ENCODE results near the gene LIMA1. TPM values are rescaled to one million over a fixed set of nuclear protein-coding genes. Genes with fewer than 3 reads are reported as not detected.
"Not testable (repeated sequence)": the region's sequence is repeated elsewhere in the genome, so short reads cannot be mapped to it uniquely, and the experiment has no call there.

LIMA1 gene
- total RNA-seq, 2 donors from 2014 or later, result 20.7 to 28.3 TPM

DNA sequence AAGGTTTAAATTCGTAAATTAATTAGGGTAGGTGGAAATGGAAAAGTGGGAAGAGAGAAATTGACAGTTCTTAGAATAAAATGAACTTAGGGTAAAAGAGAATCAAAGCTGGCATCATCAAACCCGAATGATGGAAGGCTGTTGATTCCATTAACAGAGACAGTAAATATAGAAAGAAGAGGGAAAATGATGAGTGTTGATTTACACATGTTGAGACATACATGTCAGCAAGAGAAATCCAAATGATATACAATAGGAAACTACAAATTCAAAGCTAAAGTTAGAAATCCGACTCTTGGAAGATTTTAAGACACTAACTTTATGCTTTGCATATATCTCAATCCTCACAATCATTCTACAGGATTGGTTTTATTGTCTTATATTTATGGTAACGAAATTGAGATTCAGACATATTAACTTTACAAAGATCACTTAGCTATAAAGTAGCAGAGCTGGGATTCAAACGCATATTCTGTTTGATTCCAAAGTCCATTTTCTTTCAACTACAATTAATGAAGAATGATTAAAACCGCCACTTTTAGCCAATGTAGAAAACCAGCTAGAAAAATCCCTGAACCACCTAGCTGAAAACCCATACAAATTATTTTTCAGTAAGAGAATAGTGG lies 30.2 kb downstream of the LIMA1 start:
- Histone ChIP-seq H3K36me3 (no peaks in the 10 kb centered on the region), H3K9me3 (no peaks in the 10 kb centered on the region), H3K4me3 (no peak overlapping the region), H3K27ac (no peak overlapping the region), H3K4me1 (peaks cover 0 to 19% of the 10 kb centered on the region in 2 donors), H3K27me3 (no peaks in the 10 kb centered on the region)
- TF ChIP-seq, protein P1, sequence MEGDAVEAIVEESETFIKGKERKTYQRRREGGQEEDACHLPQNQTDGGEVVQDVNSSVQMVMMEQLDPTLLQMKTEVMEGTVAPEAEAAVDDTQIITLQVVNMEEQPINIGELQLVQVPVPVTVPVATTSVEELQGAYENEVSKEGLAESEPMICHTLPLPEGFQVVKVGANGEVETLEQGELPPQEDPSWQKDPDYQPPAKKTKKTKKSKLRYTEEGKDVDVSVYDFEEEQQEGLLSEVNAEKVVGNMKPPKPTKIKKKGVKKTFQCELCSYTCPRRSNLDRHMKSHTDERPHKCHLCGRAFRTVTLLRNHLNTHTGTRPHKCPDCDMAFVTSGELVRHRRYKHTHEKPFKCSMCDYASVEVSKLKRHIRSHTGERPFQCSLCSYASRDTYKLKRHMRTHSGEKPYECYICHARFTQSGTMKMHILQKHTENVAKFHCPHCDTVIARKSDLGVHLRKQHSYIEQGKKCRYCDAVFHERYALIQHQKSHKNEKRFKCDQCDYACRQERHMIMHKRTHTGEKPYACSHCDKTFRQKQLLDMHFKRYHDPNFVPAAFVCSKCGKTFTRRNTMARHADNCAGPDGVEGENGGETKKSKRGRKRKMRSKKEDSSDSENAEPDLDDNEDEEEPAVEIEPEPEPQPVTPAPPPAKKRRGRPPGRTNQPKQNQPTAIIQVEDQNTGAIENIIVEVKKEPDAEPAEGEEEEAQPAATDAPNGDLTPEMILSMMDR (IDR thresholded peaks at IDR 0.05), result no peak
- DNase-seq (ENCODE audit: low spot score), result no peak

GRCh38 chr12:50251619-50252252 lies 31.6 kb downstream of the LIMA1 start:
- H3K4me1 ChIP-seq, result peaks cover 0 to 21% of the 10 kb centered on the region in 2 donors
- no peaks in the 10 kb centered on the region for H3K9me3 ChIP-seq
- H3K4me3 ChIP-seq, result no peak overlapping the region
- H3K27ac ChIP-seq, result no peak overlapping the region
- H3K36me3 ChIP-seq, result peaks cover 6% of the 10 kb centered on the region
- no peak for DNase-seq (ENCODE audit: low spot score)
- TF ChIP-seq, protein P1 (IDR thresholded peaks at IDR 0.05), result no peak
- H3K27me3 ChIP-seq, result no peaks in the 10 kb centered on the region

DNA sequence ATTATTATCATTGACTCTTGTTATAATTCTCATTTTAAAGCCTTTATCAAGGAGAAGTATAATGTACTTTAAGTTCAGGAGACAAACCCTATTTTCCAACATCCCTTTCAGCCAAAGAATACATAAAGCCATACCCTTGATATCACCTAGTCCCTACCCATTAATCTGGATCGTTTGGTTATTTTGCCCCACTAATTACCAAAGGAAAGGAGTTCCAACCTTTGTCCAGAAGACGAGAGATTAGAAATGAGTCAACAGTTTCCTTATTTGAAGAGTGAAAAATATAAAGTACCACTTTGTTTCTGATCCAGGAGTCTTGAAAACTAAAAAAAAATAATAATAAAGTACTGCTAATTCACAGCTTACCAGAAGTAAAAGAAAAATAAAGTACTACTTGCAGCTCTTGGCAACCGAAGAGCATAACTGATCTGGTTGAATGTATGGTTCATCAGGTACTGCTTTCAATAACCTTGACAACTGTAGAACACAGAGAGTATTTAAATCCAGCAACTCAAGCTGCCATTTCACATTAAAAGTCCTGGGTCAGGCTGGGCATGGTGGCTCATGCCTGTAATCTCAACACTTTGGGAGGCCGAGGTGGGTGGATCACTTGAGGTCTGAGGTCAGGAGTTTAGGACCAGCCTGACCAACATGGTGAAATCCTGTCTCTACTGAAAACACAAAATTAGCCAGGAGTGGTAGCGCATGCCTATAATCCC lies 33.7 kb downstream of the LIMA1 start:
- peaks cover 0 to 26% of the 10 kb centered on the region in 2 donors for H3K4me1 ChIP-seq
- H3K36me3 ChIP-seq, result peaks cover 6% of the 10 kb centered on the region
- TF ChIP-seq, protein P1 (IDR thresholded peaks at IDR 0.05), result no peak
- H3K9me3 ChIP-seq, result no peaks in the 10 kb centered on the region
- H3K27ac ChIP-seq, result peak overlapping the region; percentile 12 to 39
- no peak for DNase-seq (ENCODE audit: low spot score)
- no peaks in the 10 kb centered on the region for H3K27me3 ChIP-seq
- no peak overlapping the region for H3K4me3 ChIP-seq

DNA sequence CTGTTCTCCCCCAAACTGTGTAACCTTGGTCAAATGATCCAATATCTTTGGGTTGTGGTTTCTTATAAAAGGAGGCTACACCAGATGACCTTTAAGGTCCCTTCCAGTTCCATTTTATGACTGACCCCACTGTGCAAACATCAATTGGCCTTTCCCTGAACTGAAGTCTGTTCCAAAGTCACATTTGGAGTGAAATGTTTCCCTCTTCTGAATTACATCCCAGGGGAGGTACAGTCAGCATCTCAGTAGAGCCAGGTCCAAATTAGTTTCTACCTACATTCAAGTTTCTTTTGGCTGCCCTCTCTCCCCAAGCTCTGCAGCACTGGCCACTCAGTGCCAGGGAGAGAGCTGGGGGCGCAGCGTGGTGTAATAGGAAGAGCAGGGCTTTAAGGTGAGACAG lies 34.4 kb downstream of the LIMA1 start:
- TF ChIP-seq, protein P1 (IDR thresholded peaks at IDR 0.05), result no peak

DNA sequence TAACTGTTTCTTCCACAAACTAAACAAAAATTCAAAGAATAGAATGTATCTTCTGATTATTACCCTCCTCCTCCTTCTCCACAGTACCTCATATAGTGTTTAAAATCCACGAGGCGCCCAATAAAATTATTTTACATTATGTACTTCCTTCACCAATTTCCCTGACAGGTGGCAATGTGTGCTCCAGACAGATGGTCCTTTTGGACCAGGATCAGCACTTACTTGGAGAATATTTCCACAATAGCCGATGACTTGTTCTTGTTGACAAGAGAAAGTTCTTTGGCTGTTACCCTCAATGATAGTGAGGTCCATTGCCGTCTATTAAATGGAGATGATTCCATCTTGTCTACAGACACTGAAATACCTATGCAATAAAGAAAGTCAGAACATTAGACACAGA lies 34.9 kb downstream of the LIMA1 start:
- TF ChIP-seq, protein P1 (IDR thresholded peaks at IDR 0.05), result no peak
- Histone ChIP-seq H3K4me3 (no peak overlapping the region), H3K36me3 (peaks cover 6% of the 10 kb centered on the region), H3K4me1 (peaks cover 0 to 26% of the 10 kb centered on the region in 2 donors), H3K27ac (peak overlapping the region in 1 of 2 donors; percentile 70), H3K9me3 (no peaks in the 10 kb centered on the region), H3K27me3 (no peaks in the 10 kb centered on the region)
- DNase-seq (ENCODE audit: low spot score), result no peak

More for the DNA sequence above, 34.4 kb downstream of the LIMA1 start:
- no peaks in the 10 kb centered on the region for H3K9me3 ChIP-seq
- peaks cover 6% of the 10 kb centered on the region for H3K36me3 ChIP-seq
- peaks cover 0 to 26% of the 10 kb centered on the region in 2 donors for H3K4me1 ChIP-seq
- H3K27me3 ChIP-seq, result no peaks in the 10 kb centered on the region
- no peak for DNase-seq (ENCODE audit: low spot score)
- H3K27ac ChIP-seq, result peak overlapping the region in 1 of 2 donors; percentile 12
- no peak overlapping the region for H3K4me3 ChIP-seq

- DNase-seq (ENCODE audit: low spot score); H3K4me3 ChIP-seq; H3K27me3 ChIP-seq; H3K9me3 ChIP-seq; H3K36me3 ChIP-seq: not testable (repeated sequence)
- Histone ChIP-seq H3K4me1 (peaks cover 0 to 26% of the 10 kb centered on the region in 2 donors), H3K27ac (peak overlapping the region; percentile 64 to 70)
Measured at GRCh38 chr12:50247665-50248064, 35.7 kb downstream of the LIMA1 start.
